DMS 273 treated with DMSO at 0.1 percent for 48 hours (cell line): ENCODE results near the gene PSMC3IP.
"Not testable (repeated sequence)": the region's sequence is repeated elsewhere in the genome, so short reads cannot be mapped to it uniquely, and the experiment has no call there.

Experiments
- DNase-seq: peaks from one replicate; lab custom pipeline; 2025; lab: John Stamatoyannopoulos, UW

The PSMC3IP gene

DNA sequence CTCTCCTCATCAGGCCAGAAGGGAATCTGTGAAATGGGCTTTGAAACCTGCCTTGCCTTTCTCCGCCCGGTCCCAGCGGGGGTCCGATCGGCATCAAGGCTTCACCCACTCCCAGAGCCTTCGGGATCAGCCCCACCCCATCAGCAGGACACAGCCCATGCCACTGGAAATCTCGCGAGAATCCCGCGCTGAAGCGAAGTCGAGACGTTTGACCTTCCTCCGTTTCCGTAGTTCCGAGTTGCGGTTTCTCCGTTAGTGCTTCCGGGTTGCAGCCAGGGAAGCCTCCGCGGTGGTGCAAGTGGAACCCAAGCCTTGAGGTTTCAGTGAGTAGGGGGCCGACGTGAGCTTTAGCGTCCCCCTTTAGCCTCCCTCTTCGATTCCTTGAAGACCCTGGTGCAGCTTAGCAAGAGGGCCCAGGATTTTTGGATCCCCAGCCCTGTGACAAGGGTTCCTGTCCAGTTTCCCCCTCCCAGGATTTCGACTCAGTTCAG is 15.6 kb downstream of the PSMC3IP start, which contains the start of gene COASY:
Gene COASY (plus strand): TSS at position 252 of the 491 bp plus-strand sequence. CDS start 475 bp downstream, outside the sequence.
- DNase-seq: peak; percentile 71

DNA sequence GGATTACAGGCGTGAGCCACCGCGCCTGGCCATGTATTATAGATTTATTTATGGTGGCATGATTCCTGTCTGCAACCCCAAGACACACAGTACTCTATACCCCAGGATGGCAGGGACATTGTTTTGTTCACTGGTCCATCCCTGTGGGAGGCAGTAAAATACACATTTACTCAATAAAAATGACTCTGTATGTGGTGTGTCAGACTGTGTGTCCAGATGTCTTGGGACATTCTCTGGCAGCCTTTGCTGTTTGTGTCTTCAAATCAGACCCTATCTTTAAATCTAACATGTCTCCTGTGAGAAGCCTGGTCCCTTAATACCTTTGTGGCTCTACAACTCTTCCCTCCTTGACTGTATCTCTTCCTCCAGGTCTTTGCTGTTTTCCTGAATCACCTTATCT is 17.3 kb downstream of the PSMC3IP start:
- DNase-seq: no peak

DNA sequence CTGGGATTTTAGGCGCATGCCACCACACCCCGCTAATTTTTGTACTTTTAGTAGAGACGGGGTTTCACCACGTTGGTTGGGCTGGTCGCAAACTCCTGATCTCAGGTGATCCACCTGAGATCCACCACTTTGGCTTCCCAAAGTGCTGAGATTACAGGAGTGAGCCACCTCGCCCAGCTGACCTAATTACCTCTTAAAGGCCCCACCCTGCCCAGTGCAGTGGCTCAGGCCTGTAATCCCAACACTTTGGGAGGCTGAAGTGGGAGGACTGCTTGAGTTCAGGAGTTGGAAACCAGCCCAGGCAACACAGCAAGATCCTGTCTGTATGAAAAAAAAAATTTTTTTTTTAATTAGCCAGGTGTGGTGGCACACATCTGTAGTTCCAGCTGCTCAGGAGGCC is 18.5 kb downstream of the PSMC3IP start:
- no peak for DNase-seq

DNA sequence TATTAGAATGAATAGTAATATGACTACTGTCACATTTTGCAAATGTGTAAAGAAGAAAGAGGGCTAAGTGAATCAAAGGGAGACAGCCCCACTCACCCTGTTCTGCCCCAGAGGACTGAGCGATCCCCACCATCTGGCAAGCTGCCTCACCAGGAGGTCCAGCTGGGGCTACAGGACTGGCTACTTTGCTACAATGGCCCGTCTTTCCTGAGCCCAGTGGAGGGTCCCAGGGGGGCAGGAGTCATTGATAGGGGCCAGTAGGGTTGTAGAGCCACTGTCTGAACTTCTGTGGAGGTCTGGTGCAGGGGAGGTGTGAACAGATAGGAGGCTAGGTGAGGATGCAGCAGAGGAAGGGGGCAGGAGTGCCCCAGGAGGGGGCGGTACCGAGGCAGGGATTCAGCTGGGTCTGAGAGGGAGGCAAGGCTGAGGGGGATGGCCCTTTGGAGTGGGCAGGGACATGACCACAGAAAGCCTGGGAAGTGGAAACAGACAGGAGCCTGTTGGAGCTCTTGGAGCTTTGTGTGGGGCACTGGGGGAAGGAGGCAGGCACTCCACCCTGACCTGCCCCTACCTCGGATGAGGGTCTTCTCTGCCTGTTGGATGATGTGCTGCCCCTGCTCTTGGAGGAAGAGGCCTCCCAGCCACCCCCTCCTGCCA is 21.4 kb downstream of the PSMC3IP start:
- DNase-seq: not testable (repeated sequence)

DNA sequence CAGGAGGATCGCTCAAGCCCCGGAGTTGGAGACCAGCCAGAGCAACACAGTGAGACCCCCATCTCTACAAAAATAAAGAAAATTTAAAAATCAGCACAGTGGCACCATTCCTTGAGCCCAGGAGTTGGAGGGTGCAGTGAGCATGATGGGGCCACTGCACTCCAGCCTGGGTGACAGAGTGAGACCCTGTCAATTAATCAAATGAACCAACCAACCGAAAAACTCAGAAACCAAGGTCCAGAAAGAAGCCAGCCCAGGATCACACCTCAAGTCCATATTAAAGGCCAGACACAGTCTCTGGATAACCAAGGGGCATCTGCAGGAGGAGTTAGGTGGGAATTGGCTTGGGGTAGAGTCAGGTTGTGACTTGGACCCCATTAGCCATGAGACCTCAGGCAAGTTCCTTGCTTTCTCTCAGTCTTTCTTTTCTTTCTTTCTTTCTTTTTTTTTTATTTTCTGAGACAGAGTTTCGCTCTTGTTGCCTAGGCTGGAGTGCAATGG is 22.4 kb downstream of the PSMC3IP start:
- no peak for DNase-seq

DNA sequence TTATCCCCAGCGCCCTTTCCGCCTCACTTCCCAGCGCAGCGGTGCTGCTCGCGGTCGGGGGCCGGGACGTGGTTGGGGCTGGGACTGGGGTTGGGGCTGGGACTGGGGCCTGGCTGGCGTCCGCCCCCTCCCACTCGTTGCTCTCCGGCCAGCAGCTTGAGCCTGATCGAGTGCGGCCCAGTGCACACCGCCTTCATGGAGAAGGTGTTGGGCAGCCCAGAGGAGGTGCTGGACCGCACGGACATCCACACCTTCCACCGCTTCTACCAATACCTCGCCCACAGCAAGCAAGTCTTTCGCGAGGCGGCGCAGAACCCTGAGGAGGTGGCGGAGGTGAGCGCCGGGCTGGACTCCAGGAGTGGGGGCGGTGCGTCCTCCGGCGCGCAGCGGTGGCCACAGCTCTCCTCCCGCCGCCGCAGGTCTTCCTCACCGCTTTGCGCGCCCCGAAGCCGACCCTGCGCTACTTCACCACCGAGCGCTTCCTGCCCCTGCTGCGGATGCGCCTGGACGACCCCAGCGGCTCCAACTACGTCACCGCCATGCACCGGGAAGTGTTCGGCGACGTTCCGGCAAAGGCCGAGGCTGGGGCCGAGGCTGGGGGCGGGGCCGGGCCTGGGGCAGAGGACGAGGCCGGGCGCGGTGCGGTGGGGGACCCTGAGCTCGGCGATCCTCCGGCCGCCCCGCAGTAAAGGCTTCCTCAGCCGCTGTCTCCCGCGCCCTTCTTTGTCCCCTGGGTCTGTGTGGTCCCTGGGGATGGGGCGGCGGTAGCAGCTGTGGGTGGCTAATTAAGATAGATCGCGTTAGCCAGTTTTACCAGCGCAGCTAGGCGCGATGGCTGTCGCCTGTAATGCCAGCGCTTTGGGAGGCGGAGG is 23.0 kb downstream of the PSMC3IP start:
- DNase-seq: no peak

DNA sequence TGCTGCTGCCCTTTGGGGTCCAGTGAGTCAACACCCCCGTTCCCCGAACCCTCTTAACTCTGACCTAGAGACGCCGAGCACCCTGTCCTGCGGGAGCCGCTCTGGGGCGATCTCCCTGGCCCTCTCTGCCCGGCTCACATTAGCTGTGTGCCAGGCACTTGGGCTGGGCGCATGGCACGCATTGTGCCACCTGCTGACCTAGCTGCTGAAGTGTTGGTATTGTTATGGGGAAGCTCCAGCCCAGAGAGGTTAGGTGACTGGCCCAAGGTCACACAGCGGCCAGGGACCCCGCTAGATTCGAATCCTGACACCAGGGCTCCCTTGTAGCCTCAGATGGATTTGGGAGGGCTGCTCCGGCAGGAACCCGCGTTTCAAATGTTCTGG is 23.7 kb downstream of the PSMC3IP start:
- no peak for DNase-seq

DNA sequence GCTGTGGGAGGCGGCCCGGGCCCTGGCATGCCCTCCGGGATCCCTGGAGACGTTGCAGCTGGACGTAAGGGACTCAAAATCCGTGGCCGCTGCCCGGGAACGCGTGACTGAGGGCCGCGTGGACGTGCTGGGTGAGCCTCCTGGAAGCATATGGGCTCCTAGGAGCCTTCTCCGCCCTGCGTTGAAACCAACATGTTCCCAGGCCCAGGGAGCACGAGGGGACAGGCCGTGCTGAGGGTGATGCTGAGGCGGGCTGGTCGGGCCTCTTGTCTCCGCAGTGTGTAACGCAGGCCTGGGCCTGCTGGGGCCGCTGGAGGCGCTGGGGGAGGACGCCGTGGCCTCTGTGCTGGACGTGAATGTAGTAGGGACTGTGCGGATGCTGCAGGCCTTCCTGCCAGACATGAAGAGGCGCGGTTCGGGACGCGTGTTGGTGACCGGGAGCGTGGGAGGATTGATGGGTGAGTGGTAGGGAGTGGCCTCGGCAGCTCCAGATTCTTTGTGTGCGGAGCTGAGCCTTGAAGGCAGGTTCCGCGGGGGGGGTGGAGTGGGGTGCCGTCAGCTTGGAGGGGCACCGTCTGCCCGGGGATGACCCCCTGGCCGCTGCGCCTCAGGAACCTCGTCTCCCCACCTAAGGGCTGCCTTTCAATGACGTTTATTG is 24.2 kb downstream of the PSMC3IP start:
- no peak for DNase-seq

DNA sequence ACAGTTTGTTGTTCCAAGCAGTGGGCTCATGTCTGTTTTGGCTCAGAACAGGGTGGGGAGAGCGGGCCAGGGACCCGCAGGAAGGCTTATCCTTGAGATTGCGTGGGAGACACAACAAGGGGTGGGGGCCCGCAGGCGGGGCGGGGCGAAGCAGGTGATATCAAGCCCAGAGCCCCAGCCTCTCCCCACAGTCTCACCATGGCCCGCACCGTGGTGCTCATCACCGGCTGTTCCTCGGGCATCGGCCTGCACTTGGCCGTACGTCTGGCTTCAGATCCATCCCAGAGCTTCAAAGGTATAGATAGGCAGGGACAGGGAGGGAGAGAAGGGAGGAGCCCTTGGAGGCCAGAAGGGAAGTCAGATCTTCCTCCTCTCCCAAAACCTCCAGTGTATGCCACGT is 24.8 kb downstream of the PSMC3IP start, which contains the start of gene HSD17B1:
Gene HSD17B1 (plus strand): TSS at position 188 of the 400 bp plus-strand sequence. CDS start 11 bp downstream, at position 199.
- DNase-seq: not testable (repeated sequence)

DNA sequence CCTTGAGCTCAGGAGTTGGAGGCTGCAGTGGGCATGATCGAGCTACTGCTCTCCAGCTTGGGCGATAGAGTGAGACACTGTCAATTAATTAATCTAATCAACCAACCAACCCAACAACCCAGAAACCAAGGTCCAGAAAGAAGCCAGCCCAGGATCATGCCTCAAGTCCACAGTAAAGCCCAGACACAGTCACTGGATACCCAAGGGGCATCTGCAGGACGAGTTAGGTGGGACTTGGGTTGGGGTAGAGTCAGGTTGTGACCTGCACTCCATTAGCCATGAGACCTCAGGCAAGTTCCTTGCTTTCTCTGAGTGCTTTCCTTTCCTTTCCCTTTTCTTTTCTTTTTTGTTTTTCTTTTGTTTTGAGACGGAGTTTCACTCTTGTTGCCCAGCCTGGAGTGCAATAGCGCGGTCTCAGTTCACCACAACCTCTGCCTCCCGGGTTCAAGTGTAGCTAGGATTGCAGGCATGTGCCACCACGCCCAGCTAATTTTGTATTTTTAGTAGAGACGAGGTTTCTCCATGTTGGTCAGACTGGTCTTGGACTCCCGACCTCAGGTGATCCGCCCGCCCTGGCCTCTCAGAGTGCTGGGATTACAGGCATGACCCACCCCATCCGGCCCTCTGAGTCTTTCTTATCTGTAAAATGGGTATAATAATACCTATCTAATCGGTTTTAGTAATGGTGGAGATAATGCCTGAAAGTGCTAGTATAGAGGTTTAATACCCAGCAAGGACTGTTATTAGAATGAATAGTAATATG is 28.4 kb downstream of the PSMC3IP start:
- no peak for DNase-seq

DNA sequence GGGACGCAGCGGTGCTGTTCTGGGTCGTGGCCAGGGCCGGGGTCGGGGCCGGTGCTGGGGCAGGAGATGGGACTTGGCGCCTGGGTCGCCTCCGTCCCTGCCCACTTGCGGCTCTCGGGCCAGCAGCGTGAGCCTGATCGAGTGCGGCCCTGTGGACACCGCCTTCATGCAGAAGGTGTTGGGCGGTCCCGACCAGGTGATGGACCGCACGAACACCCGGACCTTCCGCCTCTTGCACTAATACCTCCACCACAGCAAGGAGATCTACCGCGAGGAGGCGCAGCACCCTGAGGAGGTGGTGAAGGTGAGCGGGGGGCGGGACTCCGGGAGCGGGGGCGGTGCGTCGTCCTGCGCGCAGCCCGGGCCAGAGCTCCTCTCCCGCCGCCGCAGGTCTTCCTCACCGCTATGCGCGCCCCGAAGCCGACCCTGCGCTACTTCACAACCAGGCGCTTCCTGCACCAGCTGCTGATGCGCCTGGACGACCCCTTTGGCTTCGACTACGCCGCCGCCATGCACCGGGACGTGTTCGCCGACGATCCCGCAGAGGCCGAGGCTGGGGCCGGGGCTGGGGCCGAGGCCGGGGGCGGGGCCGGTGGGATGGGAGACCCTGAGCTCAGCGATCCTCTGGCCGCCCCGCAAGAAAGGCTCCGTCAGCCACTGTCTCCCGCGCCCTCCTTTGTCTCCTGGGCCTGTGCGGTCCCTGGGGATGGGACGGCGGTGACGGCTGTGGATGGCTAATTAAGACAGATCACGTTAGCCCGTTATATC is 29.3 kb downstream of the PSMC3IP start:
- peak; percentile 25 for DNase-seq

DNA sequence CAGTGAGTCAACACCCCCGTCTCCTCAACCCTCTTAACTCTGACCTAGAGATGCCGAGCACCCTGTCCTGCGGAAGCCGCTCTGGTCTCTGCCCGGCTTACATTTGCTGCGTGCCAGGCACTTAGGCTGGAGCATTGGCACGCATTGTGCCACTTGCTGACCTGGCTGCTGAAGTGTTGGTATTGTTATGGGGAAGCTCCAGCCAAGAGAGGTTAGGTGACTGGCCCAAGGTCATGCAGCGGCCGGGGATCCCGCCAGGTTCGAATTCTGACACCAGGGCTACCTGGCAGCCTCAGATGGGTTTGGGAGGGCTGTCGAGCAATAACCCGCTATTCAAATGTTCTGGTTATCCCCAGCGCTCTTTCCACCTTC is 29.8 kb downstream of the PSMC3IP start:
- DNase-seq: no peak

DNA sequence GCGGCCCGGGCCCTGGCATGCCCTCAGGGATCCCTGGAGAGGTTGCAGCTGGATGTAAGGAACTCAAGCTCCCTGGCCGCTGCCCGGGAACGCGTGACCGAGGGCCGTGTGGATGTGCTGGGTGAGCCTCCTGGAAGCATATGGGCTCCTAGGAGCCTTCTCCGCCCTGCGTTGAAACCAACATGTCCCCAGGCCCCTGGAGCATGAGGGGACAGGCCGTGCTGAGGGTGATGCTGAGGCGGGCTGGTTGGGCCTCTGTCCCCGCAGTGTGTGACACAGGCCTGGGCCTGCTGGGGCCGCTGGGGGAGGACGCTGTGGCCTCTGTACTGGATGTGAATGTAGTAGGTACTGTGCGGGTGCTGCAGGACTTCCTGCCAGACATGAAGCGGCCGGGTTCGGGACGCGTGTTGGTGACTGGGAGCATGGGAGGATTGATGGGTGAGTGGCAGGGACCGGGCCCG is 30.5 kb downstream of the PSMC3IP start:
- DNase-seq: no peak

DNA sequence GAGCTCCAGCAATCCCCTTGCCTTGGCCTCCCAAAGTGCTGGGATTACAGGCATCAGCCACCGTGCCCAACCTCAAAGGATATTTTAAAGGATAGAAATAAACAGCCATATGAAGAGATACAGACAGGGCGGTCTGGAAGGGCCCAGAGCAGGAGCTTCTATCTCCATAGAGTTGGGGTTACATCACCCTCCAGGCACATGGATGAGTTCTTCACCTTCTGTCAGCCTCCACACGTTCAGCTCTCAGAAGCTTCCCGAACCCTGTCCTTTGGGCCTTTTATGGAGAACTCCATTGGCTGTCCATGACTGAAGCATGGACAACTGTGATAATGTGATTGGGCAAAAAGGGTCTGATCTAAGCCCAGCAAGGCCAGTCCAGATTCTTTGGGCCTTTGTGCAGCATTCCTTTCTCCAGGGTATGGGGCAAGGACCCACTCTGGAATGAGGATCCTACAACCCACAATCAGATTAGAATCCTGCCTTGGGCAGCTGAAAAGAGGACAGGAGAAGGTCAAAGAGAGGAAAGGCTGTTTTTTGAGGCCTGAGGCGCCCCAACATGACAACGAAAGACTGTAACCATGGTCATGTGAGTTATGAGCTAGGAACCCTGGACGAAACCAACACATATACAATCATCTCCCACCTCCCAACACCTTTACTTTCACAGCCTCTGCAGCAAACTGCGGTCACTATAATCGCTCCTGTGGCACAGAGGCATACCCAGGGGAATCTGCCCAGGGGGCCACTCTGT is 31.6 kb downstream of the PSMC3IP start:
- not testable (repeated sequence) for DNase-seq

DNA sequence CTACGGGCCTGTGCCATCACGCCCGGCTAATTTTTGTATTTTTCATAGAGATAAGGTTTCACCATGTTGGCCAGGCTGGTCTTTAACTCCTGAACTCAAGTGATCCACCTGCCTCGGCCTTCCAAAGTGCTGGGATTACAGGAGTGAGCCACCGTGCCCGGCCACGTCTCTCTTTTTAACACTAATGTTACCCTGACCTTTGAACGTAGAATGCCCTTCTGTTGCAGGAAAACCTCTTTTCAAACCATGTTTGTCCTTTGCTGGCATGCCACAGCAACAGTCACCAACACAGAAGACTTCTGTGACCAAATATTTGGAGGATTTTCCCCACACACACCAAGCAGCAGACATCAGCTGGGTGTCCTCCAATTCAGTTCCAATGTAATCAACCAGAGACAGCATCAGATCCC is 32.6 kb downstream of the PSMC3IP start:
- no peak for DNase-seq

DNA sequence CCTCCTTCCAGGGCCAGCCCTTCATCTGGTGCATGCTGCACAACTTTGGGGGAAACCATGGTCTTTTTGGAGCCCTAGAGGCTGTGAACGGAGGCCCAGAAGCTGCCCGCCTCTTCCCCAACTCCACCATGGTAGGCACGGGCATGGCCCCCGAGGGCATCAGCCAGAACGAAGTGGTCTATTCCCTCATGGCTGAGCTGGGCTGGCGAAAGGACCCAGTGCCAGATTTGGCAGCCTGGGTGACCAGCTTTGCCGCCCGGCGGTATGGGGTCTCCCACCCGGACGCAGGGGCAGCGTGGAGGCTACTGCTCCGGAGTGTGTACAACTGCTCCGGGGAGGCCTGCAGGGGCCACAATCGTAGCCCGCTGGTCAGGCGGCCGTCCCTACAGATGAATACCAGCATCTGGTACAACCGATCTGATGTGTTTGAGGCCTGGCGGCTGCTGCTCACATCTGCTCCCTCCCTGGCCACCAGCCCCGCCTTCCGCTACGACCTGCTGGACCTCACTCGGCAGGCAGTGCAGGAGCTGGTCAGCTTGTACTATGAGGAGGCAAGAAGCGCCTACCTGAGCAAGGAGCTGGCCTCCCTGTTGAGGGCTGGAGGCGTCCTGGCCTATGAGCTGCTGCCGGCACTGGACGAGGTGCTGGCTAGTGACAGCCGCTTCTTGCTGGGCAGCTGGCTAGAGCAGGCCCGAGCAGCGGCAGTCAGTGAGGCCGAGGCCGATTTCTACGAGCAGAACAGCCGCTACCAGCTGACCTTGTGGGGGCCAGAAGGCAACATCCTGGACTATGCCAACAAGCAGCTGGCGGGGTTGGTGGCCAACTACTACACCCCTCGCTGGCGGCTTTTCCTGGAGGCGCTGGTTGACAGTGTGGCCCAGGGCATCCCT is 34.1 kb downstream of the PSMC3IP start:
- no peak for DNase-seq

DNA sequence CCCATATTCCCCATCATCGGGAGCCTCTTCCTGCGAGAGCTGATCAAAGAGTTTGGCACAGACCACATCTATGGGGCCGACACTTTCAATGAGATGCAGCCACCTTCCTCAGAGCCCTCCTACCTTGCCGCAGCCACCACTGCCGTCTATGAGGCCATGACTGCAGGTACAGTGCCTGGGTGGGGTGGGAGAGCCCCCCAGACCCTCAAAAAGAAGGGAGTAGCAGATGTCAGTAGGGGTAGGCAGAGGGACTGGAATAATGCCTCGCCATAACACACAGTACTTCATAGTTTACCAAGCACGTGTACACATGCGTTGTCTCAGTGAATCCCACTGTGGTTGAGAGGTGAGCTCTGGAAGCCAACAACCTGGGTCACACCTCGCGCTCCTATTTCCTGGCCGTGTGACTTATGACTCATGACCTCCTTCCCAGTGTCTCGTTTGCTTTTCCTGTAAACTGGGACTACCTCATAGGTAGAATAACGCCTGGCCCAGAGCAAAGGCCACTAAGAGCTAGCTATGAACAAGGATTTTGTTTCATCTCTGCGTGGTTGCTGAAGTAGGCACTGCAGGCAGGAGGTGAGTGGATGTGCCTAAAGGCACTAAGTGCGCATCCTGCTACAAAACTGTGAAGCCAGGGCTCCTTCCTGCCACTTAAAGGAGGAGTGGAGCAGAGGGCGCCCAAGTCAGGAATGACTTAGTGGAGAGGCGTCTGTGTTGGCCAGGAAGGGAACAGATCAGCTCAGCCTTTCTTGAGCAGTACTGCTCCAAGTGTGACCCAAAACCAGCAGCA is 36.3 kb downstream of the PSMC3IP start:
- no peak for DNase-seq

DNA sequence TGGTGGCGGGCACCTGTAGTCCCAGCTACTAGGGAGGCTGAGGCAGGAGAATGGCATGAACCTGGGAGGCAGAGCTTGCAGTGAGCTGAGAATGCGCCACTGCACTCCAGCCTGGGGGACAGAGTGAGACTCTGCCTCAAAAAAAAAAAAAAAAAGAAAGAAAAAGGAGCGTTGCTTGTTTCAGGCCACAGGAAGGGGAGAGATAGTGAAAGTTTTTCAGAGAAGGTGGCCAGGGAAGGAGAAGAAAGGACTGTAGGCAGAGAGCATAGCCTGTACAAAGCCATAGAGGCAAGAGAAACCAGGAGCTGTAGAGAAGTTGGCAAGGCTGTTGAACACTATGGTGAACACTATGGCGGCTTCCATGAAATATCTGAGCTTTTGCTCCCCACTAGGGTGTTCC is 37.0 kb downstream of the PSMC3IP start:
- DNase-seq: not testable (repeated sequence)
